ENCODE results near the gene LOC101059915.
"Not testable (repeated sequence)": the region's sequence is repeated elsewhere in the genome, so short reads cannot be mapped to it uniquely, and the experiment has no call there.

Gene LOC101059915

GRCh38 chrX:71671043-71671780 lies 3.9 kb downstream of the LOC101059915 start:
- DNase-seq (ENCODE audit: extremely low read depth, low read depth, low spot score): no peak

GRCh38 chrX:71671938-71672337 lies 4.6 kb downstream of the LOC101059915 start:
- DNase-seq (ENCODE audit: extremely low read depth, low read depth, low spot score): no peak

- not testable (repeated sequence) for DNase-seq (ENCODE audit: extremely low read depth, low read depth, low spot score)
These were observed 8.3 kb downstream of the LOC101059915 start for GRCh38 chrX:71675636-71676035.

- not testable (repeated sequence) for DNase-seq (ENCODE audit: extremely low read depth, low read depth, low spot score)
These were observed 8.9 kb downstream of the LOC101059915 start for GRCh38 chrX:71676068-71676795.

GRCh38 chrX:71677195-71677594 lies 9.8 kb downstream of the LOC101059915 start:
- DNase-seq (ENCODE audit: extremely low read depth, low read depth, low spot score): not testable (repeated sequence)

- DNase-seq (ENCODE audit: extremely low read depth, low read depth, low spot score): no peak
These were observed 12.3 kb downstream of the LOC101059915 start for GRCh38 chrX:71679575-71680207.

GRCh38 chrX:71696641-71697465 lies 29.5 kb downstream of the LOC101059915 start:
- DNase-seq (ENCODE audit: extremely low read depth, low read depth, low spot score): not testable (repeated sequence)

- not testable (repeated sequence) for DNase-seq (ENCODE audit: extremely low read depth, low read depth, low spot score)
These were observed 30.3 kb downstream of the LOC101059915 start for GRCh38 chrX:71697466-71698298.

GRCh38 chrX:71698299-71699022 lies 31.1 kb downstream of the LOC101059915 start:
- DNase-seq (ENCODE audit: extremely low read depth, low read depth, low spot score): not testable (repeated sequence)

GRCh38 chrX:71699023-71699344 lies 31.6 kb downstream of the LOC101059915 start:
- not testable (repeated sequence) for DNase-seq (ENCODE audit: extremely low read depth, low read depth, low spot score)

- not testable (repeated sequence) for DNase-seq (ENCODE audit: extremely low read depth, low read depth, low spot score)
These were observed 35.5 kb downstream of the LOC101059915 start for GRCh38 chrX:71702853-71703252.

GRCh38 chrX:71714064-71714463 lies 46.7 kb downstream of the LOC101059915 start:
- DNase-seq (ENCODE audit: extremely low read depth, low read depth, low spot score): not testable (repeated sequence)

- not testable (repeated sequence) for DNase-seq (ENCODE audit: extremely low read depth, low read depth, low spot score)
These were observed 48.2 kb downstream of the LOC101059915 start for GRCh38 chrX:71715551-71715950.

GRCh38 chrX:71716323-71716722 lies 49.0 kb downstream of the LOC101059915 start:
- DNase-seq (ENCODE audit: extremely low read depth, low read depth, low spot score): not testable (repeated sequence)

- not testable (repeated sequence) for DNase-seq (ENCODE audit: extremely low read depth, low read depth, low spot score)
These were observed 50.8 kb downstream of the LOC101059915 start, which contains the start of gene CXorf49 for GRCh38 chrX:71718185-71718584. Gene CXorf49, minus strand, starts transcription at chrX:71718285. Its CDS starts 134 bp downstream, at chrX:71718151.

GRCh38 chrX:71719195-71719594 lies 51.8 kb downstream of the LOC101059915 start:
- DNase-seq (ENCODE audit: extremely low read depth, low read depth, low spot score): not testable (repeated sequence)

- not testable (repeated sequence) for DNase-seq (ENCODE audit: extremely low read depth, low read depth, low spot score)
These were observed 53.0 kb downstream of the LOC101059915 start for GRCh38 chrX:71720289-71720886.
